Measurements from ENCODE around the gene IL1RAPL1.

GRCh38 chrX:29187264-29187663 lies 600.0 kb downstream of the IL1RAPL1 start:
- TF ChIP-seq CTCF (conservative IDR thresholded peaks at IDR 0.05 in 1 of 2, IDR thresholded peaks at IDR 0.05 in 1 of 2; ENCODE audit: extremely low read depth in 1 of 2, insufficient read depth in 1 of 2, low read depth in 1 of 2, low read length in 2 of 2) (no peak), EZH2 (IDR thresholded peaks at IDR 0.05; ENCODE audit: borderline replicate concordance, low read length) (no peak)

Data from mammary epithelial cell (primary cell).